GM18861 (cell line): ENCODE measurements around the gene ABO.
"Not testable (repeated sequence)": the region's sequence is repeated elsewhere in the genome, so short reads cannot be mapped to it uniquely, and the experiment has no call there.

Source experiments
- ATAC-seq: cut with Tn5 transposase; IDR thresholded peaks from one replicate; pipeline ENCODE4 v1.9.1; 2021; ENCODE audit not compliant: unreplicated experiment

Gene ABO

DNA sequence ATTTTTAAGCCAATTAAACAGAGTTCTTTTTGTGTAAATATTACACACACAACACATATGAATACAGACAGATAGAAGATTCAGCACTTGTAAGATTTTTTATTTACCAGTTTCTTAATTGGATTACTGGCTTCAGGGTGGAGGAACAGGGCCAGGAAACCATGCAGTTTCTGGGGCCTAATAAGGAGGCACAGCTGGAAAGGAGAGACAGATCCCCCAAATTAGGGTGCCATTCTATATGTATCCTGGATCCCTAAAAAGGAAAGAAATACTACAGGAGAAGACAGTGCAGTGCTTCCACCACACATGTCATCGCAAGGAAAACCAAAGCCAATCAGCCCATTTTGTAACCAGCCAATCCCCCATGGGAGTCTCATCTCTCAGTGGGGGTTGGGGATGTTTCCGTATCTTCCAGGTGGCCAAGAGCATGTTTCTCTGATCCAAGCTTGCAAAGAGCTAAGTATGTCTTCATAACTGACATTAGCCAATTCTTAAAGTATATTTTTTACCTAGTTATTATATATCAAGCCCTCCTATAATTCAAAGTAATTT is 15.8 kb upstream of the ABO start:
- ATAC-seq, result no peak

DNA sequence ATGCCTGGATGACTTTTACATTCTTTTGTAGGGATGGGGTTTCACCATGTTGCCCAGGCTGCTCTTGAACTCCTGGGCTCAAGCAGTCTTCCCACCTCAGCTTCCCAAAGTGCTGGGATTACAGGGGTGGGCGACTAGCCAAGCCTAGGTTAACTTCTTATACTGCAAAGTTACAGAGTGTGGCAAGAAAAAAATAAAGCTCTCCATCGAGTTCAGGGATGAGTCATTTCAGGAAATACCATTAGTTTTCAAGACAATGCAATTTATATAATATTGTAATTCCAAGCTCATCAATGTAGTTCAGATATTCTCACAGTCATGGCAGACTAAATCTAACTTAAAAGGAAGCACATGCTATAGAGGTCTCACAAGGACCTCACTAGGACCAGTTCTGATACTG is 11.5 kb upstream of the ABO start:
- ATAC-seq, result no peak

- ATAC-seq, result no peak
These were observed 10.3 kb upstream of the ABO start for GRCh38 chr9:133285252-133285775.

GRCh38 chr9:133284362-133284761 is 9.4 kb upstream of the ABO start:
- no peak for ATAC-seq

GRCh38 chr9:133283255-133284032 is 8.4 kb upstream of the ABO start:
- not testable (repeated sequence) for ATAC-seq

DNA sequence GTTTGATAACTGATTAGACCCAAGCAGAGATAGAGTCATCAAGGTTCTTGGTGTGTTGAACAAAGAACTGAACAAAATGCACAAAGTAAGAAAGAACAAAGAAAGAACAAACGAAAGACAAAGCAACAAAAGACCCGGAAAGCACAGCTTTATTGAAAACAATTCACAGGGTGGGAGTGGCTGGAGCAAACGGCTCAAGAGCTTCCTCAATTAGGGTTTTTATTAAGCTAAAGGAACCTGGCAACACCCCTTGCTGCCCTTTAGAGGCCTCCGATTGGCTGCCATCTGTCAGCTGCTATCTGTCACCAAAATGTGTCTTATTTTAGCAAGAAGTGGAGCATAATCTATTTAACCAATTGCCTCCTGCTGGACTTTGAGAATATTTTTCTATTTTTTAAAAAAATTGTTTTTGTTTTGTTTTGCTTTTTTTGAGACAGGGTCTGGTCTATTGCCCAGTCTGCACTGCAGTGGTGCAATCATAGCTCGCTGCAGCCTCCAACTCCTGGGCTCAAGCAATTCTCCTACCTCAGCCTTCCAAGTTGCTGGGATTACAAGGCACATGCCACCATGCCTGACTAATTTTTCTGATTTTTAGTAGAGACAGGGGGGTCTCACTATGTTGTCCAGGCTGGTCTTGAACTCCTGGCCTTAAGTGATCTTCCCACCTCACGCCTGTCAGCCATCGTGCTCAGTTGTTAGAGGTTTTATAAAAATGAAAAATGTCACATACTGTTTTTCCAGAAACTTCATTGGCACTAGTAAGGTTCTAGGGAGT is 7.7 kb upstream of the ABO start:
- no peak for ATAC-seq

GRCh38 chr9:133280392-133280791 is 5.4 kb upstream of the ABO start:
- no peak for ATAC-seq

- ATAC-seq, result no peak
These were observed 3.4 kb upstream of the ABO start for GRCh38 chr9:133278161-133279114.

DNA sequence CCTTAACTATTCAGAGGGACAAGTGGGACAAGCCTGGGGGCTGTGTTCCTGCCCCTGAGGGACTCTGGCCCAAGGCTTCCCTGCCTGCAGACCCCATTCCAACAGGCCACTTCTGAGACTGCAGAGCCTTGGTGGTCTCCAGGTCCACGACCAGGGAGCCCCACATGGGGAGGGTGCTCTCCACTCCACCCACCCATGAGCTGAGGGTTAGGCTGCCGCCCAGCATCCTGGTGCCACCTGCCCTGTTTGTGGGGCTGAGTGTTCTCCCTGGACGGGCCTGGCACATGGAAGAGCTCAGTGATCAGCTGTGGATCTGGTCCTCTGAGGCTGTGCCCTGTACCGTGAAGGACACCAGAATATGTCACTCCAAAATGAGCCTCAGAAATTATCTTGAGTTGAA is 2.5 kb upstream of the ABO start:
- ATAC-seq, result no peak

DNA sequence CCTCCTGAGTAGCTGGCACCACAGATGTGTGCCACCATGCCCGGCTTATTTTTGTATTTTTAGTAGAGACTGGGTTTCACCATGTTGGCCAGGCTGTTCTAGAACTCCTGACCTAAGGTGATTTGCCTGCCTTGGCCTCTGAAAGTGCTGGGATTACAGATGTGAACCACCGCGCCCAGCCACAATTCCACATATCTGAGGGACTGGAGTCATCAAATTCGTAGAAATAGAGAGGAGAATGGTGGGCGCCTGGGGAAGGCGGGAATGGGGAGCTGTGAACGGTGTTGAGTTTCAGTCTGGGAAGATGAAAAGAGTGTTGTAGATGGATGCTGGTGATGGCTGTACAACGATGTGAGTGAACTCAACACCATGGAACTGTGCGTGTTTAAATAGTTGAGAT is 1.9 kb upstream of the ABO start:
- ATAC-seq, result no peak

DNA sequence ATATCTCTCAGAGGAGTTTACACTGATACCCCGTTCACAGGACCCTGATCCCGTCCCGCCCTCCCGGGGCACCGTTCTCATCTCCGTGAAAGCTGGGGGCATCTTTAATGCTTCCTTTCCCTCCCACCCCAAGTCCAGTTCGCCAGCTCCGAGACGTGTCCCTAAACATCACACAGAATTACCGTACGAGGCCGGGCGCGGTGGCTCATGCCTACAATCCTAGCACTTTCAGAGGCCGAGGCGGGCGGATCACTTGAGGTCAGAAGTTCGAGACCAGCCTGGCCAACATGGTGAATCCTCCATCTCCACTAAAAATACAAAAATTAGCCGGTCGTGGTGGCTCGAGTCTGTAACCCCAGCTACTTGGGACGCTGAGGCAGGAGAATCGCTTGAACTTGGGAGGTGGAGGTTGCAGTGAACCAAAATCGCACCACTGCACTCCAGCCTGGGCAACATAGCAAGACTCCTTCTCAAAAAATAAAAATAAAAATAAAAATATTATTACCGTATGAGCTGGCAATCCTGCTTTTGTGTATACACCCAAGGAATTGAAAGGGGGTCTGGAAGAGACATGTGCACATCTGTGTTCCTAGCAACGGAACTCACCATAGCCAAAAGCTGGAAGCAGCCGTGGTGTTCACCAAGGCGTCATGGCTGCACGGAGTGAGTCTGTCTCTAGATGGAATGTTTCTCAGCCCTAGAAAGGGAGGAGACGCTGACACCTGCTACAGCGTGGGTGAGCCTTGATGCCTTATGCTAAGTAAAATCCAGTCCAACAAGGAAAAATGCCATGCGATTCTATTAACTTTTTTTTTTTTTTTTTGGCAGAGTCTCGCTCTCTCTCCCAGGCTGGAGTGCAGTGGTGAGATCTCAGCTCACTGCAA is 1.2 kb upstream of the ABO start:
- no peak for ATAC-seq

GRCh38 chr9:133274236-133275104 is 531 bp downstream of the ABO start:
- ATAC-seq, result no peak

GRCh38 chr9:133273819-133274218 is 1.2 kb downstream of the ABO start:
- ATAC-seq, result no peak

DNA sequence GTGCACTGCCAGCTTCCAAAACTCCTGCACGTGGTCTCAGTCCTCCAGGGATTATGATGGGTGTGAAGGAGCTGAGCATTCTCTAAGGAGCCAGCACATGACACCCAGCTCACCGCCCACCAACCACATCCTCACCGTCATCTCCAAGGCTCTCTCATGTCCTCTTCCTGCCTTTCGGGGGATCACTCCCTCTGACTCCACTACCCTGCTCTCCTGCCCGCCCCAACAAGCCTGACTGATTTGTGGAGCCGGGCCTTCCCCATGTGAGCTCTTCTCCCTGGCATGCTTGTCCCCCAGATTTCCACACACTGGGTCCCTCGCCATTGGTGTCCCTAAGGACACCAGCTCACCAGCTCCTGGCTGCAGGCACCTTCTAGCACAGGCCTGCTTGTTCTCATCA is 1.9 kb downstream of the ABO start:
- no peak for ATAC-seq

- ATAC-seq, result no peak
These were observed 5.3 kb downstream of the ABO start for GRCh38 chr9:133269537-133270362.

GRCh38 chr9:133269136-133269535 is 5.9 kb downstream of the ABO start:
- ATAC-seq, result not testable (repeated sequence)

DNA sequence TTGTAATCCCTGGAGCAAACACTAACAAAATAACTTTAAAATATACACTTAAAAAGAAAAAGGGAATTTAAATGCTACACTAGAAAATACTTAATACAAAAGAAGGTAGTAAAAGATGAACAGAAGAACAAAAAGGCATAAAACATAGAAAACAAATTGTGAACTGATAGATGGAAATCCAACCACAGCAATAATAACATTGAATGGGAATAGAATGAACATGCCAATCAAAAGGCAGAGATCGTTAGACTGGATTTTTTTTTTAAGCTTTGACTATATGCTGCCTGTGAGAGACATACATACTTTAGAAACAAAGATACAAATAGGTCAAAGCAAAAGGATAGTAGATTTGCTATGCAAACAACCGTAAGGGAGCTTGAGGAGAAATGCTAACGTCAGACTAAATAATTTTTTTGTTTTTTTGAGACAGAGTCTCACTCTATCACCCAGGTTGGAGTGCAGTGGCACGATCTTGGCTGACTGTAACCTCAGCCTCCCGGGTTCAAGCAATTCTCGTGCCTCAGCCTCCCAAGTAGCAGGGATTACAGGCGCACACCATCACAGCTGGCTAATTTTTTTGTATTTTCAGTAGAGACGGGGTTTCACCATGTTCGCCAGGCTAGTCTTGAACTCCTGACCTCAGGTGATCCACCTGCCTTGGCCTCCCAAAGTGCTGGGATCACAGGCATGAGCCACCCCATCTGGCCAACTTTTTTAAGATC is 6.5 kb downstream of the ABO start:
- ATAC-seq, result no peak
